ENCODE data around the gene RFX2.
A peak's percentile ranks its signal among the peaks of the same experiment; 100 is the strongest.

The RFX2 gene

DNA sequence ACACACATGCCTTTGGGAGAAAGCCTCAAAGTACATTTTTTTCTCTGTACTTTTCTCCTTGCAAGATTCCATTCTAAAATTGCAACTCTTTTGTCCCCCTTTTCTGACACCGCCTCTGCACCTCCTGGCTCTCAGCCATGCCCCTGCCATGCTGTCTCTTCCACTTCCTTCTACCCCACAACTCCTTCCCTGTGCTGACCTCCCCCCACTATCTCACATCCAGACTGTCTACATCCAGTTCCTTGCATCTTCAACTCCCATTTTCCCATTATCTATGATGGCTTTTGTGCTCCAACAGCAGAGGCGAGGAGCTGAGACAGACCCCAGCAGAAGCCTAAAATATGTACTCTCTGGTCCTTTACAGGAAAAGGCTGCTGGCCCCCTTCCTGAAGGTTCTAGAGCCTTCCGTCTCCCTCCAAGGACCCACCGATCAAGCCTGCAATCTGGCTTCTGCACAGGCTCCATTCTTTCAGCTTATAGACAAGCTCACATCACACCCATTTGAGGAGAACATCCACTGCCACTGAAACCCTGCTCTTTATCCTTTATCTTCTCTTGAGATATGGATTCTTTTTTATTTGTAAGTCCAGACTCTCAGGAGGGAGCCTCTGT lies 50.2 kb downstream of the RFX2 start:
- no peak for DNase-seq (ENCODE audit: low read depth)

GRCh38 chr19:6059396-6059947 lies 50.8 kb downstream of the RFX2 start:
- DNase-seq (ENCODE audit: low read depth), result no peak

DNA sequence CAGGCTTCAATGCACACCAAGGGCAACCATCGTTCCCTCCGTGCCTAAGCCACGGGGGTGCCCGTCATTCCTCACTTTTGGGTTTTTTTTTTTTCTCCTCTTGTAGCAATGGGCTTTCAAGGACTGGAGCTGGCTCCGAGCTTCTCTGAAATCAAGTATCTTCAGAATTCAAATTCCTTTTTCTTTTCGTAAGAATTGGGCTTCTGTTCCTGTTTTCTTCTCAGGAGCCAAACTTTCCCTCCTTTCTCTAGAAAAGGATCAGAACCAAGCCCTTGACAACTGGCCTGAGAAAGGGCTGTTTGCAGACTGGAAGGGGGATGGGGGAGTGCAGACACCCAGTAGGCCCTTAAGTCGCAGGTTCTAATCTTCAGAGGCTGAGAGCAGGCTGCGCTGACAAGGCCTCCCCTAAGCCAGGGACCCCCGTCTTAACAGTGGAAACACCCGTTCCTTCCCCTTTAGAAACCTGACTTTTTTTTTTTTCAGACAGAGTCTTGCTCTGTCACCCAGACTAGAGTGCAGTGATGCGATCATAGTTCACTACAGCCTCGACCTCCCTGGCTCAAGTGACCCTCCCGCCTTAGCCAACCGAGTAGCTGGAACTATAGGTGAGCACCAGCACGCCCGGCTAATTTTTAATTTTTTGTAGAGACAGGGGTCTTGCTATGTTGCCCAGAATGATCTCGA lies 51.6 kb downstream of the RFX2 start:
- no peak for DNase-seq (ENCODE audit: low read depth)

- DNase-seq (ENCODE audit: low read depth), result no peak
Observed at GRCh38 chr19:6057651-6058517, 52.4 kb downstream of the RFX2 start.

DNA sequence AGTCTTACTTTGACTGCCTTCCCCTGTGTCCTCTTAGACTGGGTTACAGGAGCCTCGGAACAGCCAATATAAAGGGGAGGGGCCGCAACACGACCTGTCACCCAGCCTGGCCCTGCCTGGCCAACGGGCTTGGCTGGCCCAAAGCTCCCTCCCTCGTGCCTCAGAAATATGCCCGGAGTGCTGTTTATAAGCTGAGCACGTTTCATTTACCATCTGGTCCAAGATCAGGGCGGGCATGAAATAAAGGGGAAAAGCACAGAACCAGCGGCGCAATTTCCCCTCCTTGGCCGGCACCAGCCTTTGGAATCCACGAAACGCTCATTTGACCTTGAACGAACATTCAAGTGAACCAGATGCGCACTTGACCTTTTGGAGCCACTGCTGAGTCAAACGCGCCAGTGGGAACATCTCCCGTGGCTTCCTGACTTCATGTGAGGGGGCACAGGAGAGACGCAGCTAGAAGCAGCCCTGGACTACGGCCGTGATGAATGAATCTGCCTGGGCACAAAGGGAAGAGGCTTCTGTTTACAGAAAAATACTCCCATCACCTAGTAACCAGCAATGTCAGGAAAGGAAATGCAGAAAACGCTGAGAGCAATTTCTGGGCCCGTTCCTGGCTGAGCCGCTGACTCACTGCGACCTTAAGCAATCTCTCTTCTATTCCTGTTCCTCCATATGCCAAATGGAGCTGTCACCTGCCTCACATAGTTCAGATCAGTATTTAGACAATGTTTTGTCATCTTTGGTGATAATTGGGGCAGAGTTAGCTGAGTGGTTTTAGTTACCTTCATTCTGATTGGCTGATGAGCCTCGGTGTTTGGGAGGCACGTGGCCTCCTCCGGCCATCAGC lies 53.3 kb downstream of the RFX2 start:
- DNase-seq (ENCODE audit: low read depth), result no peak

- no peak for DNase-seq (ENCODE audit: low read depth)
Observed at GRCh38 chr19:6056282-6056741, 54.0 kb downstream of the RFX2 start.

- DNase-seq (ENCODE audit: low read depth), result no peak
Observed at GRCh38 chr19:6055013-6055795, 55.1 kb downstream of the RFX2 start.

DNA sequence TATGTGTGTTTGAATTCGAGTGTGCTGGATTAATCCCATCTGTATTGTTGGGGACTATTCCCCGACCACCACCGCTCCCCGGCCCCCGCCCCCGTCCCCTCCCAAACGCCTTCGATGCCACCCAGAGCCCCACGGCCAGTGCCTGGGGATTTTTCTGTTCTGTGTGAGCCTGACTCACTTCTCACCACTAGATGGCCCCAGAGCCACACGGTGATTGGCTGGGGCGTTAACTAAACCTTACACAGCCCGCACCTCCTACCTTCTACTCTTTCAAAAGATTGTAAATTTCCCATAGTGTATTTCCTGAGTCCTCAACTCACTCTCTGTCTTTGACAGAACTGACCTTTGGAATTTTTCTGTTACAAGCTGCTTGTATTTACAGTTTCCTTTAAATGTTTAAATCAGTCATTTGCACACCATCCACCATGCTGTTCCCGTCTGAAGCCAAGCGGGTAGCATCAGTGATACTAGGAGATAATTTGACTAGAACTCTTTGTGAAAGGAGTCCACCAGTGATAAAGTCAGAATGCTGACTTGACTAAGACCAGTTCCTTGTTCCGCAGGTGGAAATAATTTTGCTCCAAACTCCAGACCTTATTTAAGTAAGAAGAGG lies 61.4 kb downstream of the RFX2 start:
- peak; percentile 68 for DNase-seq (ENCODE audit: low read depth)

GRCh38 chr19:6048348-6048747 lies 62.0 kb downstream of the RFX2 start:
- DNase-seq (ENCODE audit: low read depth), result no peak

- no peak for DNase-seq (ENCODE audit: low read depth)
Observed at GRCh38 chr19:6047741-6048251, 62.5 kb downstream of the RFX2 start.

DNA sequence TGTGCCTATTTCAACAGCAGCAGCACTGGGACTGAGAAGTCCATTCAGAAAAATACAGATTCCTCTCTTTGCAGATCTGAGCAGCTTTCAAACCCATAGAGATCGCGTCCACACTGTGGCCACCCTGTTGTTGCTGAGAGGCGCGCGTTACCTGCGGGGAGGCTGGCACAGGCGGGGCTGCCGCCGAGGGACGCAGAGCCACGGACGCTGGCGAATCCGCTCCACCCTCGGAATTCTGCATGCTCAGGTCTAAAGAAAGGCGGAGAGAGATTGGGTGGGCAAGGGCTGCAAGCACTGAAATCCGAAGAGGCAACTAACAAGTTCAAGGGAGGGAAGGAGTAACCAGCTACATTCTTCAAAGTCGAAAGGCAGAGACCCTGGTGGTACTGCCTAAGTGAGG lies 63.0 kb downstream of the RFX2 start:
- DNase-seq (ENCODE audit: low read depth), result no peak

GRCh38 chr19:6045108-6045507 lies 65.2 kb downstream of the RFX2 start:
- no peak for DNase-seq (ENCODE audit: low read depth)

DNA sequence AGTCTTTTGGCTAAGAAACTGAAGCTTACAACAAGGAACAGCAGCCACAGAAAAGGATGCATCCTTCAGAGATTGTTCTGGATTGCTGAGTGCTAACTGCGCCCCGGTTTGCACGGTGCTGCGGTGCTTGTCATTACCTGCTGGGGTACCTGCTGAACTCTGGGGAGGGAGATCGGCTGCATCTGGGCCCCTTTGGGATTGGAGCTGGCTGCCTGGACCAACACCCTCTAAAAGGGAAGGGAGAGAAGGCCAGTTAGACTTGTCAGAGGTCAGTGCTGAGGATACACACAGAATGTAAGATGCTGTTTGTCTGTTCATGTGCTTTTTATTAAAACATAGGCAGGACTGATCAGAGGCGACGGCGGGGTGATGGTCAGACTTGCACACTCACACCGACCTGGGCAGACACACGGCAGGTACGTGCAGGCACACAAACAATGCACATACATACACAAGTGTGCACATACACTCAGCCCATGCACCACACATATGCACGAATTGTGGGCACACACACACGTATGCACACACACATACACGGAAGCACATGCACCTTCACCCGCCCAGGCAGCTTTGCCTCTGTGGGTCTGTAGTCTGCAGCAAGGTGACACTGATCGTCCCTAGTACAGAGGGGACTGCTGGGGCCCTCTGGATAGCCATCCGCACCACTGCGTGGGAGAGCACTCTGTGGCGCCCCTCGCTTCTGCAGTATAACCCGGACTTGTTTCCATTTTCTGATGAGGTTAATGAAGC lies 66.1 kb downstream of the RFX2 start:
- DNase-seq (ENCODE audit: low read depth), result no peak

DNA sequence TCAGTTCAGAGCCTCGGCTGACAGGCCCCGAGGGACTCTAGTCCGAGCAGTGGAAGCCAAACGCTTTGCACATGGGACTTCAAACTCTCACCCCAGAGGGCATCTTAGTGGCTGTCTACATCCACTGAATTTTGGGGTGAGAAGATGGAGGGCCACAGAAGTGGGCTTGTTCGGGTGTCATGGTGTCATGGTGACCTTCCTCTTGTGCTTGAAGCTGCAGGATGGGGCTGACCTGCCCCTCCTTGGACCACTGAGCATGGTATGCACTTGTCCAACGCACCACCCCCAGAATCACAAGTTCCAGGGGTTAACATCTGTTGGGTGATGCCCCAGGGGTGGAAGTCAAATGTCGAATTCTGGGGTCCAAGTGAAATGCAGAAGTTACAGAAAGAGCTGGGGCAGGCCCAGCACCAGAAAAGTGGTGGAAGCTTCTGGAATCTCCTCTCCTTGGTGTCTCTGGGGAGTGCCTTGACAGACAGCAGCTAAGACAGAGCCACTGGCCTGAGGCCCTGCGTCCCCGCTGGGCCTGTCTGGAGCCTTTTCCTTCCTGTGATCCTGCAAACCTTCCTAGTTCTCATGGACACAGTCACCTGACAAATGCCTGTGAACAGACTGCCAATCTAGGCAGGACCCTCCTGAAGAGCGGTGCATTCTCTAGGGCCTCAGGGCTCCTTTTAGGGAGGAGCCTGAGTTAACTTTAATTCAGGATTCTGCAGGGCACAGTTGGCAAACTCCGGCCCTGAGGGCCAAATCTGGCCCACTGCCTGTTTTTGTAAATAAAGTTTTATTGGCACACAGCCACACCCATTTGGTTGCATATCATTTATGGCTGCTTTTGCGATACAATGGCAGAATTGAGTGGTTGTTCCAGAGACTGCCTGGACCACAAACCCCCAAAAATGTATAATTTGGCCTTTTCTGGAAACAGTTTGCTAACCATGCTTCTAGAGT lies 67.2 kb downstream of the RFX2 start:
- DNase-seq (ENCODE audit: low read depth), result no peak

GRCh38 chr19:6041991-6042481 lies 68.3 kb downstream of the RFX2 start:
- DNase-seq (ENCODE audit: low read depth), result no peak

DNA sequence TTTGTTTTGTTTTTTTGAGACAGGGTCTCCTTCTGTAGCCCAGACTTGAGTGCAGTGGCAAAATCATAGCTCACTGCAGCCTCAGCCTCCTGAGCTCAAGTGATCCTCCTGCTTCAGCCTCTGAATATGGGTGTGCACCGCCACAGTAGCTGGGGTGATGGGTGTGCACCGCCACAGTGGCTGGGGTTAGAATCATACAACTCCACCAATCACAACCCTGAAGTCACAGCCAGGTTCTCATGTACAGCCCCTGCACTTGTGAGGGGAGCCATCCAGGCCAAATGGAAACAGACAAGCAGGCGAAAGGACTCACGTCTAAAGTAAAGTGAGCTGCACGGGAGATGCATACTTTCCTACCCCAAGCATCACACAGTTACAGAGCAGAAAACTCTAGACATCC lies 69.2 kb downstream of the RFX2 start:
- no peak for DNase-seq (ENCODE audit: low read depth)

DNA sequence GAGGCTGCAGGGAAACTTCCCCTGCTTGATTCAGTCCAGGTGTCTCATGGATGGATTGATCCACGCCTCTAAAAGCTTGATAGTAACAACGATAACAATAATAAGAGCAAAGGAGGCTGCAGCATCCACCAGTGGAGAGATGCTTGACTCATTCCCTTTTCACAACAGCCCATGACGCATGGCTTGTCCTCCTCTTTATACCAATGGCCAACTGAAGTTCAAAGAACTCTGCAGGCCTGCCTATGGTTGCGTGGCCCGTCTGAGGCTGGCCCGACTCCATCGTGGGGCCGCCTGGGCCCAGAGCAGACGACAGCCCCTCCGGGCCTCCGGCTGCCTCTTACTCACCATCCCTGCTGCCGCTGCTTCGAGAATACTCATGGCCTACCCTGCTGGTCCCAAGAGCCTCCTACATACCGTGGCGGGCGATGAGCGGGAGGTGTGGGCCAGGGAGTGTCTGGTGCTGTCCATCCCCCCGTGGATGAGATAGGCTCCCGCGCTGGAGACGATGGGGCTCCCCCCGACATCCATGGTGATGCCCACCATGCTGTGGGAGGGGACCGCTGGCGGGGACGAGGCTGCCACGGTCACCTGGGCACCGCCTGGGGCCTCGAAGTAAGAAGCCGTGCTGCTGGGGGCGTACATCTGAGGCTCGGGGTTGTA lies 70.6 kb downstream of the RFX2 start:
- no peak for DNase-seq (ENCODE audit: low read depth)

Measured in stimulated activated CD4-positive, alpha-beta T cell treated with anti-CD3 and anti-CD28 coated beads, Interleukin-2, amount 100 ng/mL, for 4 hours (primary cell).